OCI-LY1 (cell line): ENCODE measurements around the gene DUSP16.

Experiments
- CTCF ChIP-seq: fragments of 200-600 bp; sonication (generic), shearing (Covaris generic); IDR thresholded peaks from 2 replicates; pipeline ENCODE4 v1.5.1; 2017; ENCODE audit warnings: mild to moderate bottlenecking, antibody characterized with exemption, low read length, moderate library complexity, mixed read lengths
- EZH2 ChIP-seq: fragments of 200-600 bp; sonication (generic), shearing (Covaris generic); IDR thresholded peaks from 2 replicates; pipeline ENCODE4 v1.8.0; 2017; ENCODE audit warnings: borderline replicate concordance, mixed run types, mild to moderate bottlenecking, antibody characterized with exemption, low read length, moderate library complexity, mixed read lengths

GRCh38 chr12:12495536-12495935 is 67.1 kb downstream of the DUSP16 start:
- no peak for TF ChIP-seq CTCF
- no peak for TF ChIP-seq EZH2
